Astrocyte of the cerebellum (primary cell): Measurements from ENCODE around the gene MRPS5.

Experiments
- DNase-seq: peaks from one replicate; pipeline ENCODE4 v3.0.0-alpha.2; 2011; ENCODE audit warnings: low read depth
- H3K4me3 ChIP-seq: 2 replicates; pipeline ENCODE4 v1.5.1; 2011; ENCODE audit warnings: mild to moderate bottlenecking, low read depth, low read length, moderate library complexity
- in situ Hi-C: cut with HindIII; loops from 2 replicates; pipeline ENCODE4 v1.10.0; 2017; ENCODE audit warnings: low sequenced_read_pairs
- TF ChIP-seq, protein P1 (sequence below): IDR thresholded peaks from 2 replicates; pipeline ENCODE4 v1.5.1; 2012; ENCODE audit warnings: low read length, low read depth, moderate library complexity, mild to moderate bottlenecking; ENCODE audit errors: missing control alignments

The MRPS5 gene

DNA sequence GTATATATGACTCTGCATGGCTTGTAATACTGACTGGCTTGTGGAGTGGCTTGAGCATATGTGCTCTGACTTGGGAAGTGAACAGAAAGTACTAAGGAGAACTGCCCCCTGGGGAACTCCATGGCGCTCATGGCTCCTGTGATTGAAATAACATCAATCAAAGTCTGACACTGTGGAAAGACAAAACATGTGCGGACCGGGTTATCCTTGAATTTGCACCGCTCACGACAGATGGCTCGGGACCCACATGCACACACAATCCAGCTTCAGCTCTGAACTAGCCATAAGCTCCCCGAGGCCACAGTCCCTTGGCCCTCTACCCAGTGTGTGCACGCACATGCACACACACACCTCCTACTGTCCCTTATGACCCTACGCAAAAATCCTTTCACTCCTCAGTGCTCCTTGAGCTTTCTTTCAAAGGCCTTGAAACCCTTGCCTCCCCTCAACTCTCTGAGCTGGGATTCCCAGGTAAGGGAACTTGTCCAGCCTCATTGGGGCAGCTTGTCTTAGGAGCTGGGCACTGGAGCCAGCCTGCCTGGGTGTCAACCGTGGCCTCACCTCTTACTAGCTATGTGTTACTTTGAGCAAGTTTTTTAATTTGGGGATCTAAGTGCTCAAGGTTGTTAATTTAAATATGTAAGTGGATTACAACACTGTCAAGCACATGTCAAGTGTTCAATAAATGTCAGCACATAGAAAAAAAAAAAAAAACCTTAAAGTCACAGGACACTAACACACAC is 43.6 kb downstream of the MRPS5 start:
- H3K4me3 ChIP-seq, result no peak overlapping the region
- in situ Hi-C loops, result no loop called here
- no peak for DNase-seq
- TF ChIP-seq, protein P1, sequence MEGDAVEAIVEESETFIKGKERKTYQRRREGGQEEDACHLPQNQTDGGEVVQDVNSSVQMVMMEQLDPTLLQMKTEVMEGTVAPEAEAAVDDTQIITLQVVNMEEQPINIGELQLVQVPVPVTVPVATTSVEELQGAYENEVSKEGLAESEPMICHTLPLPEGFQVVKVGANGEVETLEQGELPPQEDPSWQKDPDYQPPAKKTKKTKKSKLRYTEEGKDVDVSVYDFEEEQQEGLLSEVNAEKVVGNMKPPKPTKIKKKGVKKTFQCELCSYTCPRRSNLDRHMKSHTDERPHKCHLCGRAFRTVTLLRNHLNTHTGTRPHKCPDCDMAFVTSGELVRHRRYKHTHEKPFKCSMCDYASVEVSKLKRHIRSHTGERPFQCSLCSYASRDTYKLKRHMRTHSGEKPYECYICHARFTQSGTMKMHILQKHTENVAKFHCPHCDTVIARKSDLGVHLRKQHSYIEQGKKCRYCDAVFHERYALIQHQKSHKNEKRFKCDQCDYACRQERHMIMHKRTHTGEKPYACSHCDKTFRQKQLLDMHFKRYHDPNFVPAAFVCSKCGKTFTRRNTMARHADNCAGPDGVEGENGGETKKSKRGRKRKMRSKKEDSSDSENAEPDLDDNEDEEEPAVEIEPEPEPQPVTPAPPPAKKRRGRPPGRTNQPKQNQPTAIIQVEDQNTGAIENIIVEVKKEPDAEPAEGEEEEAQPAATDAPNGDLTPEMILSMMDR, result no peak

DNA sequence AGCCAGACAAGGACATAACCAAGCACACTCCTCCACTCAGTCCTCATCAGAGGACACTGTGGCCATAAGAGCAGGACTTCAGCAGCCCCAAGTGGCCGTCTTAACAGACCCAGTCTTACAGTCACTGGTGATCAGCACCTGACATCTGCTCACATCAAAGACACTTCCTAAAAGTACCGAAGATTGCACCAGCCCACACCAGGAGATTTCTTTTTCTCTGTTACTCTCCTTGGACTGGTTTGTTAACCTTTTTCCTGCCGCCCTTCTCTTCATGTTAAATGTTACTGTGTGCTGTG is 44.1 kb downstream of the MRPS5 start:
- no peak overlapping the region for H3K4me3 ChIP-seq
- no peak for DNase-seq
- in situ Hi-C loops, result no loop called here

DNA sequence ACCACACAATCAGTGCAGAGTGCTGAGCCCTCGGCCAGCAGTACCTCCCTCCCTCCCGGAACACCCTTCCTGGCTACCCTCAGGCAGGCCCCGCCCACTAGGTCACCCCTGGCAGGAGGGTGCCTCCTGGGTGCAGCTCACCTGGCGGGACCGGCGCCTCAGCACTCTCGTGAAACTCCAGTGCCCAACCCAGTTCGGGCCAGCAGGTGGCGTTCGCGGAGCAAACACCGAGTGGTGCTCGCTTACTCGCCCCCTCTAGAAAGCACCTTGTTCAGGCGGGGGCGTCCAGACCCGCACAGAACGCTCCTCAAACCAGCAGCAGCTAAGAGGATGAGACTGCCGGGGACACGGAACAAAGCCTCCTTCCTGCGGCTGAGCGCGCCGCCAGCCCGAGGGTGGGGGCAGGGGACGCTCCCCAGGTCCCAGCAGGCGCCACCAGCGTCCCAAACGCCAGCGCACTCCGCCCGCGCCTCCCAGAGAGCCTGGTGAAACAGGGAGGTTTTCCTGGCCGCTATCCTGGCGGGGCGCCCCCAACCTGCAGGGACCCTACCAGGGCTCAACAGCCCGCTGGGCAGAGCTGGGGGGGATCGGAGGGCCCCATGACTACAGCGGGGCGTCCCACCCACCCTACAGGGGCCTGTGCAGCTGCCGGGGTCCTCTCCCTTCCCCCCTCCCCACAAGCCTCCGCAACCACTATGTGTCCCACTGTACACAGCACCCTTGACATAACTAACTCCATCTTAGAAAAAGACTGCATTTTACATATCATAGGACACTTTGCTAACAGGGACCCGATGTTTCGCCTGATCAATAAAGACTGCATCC is 44.7 kb downstream of the MRPS5 start:
- peak; percentile 19 for DNase-seq
- in situ Hi-C loops, result no loop called here
- peak overlapping the region; percentile 45 for H3K4me3 ChIP-seq
- TF ChIP-seq, protein P1, result peak; percentile 90

More for the DNA sequence above, 44.1 kb downstream of the MRPS5 start:
- TF ChIP-seq, protein P1, result no peak

DNA sequence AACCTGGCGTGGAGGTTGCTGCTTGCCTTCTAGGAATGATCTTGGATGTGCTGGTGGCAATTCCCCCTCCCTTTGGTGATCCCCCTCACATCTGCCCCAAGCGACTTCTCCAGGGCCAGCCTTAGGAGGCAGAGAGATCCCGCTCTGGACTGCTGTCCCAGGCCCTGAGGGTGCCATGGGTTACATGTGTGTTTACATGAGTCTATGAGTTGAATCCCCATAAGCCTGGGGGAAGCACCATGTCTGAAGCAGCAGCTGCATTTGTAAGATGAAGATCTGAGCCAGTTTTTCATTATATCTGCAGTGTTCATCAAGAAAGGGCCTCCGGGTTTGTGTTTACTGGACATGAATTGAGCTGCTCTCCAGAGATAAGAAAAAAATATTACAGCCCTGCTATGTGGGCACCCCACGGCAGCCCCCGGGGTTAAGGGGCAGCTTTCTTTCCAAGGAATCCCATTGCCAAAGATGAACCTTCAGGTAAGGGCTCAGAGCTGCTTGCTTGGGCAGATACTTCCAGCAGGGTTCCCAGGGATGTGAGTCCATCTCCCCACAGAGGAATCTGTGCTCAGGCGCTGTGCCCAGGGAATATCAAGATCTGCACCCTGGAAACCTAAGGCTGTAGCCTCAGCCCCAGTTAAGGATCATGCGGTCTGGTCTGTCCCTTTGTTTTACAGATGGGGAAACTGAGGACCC is 46.0 kb downstream of the MRPS5 start:
- TF ChIP-seq, protein P1, result no peak
- in situ Hi-C loops, result no loop called here
- H3K4me3 ChIP-seq, result no peak overlapping the region
- no peak for DNase-seq

DNA sequence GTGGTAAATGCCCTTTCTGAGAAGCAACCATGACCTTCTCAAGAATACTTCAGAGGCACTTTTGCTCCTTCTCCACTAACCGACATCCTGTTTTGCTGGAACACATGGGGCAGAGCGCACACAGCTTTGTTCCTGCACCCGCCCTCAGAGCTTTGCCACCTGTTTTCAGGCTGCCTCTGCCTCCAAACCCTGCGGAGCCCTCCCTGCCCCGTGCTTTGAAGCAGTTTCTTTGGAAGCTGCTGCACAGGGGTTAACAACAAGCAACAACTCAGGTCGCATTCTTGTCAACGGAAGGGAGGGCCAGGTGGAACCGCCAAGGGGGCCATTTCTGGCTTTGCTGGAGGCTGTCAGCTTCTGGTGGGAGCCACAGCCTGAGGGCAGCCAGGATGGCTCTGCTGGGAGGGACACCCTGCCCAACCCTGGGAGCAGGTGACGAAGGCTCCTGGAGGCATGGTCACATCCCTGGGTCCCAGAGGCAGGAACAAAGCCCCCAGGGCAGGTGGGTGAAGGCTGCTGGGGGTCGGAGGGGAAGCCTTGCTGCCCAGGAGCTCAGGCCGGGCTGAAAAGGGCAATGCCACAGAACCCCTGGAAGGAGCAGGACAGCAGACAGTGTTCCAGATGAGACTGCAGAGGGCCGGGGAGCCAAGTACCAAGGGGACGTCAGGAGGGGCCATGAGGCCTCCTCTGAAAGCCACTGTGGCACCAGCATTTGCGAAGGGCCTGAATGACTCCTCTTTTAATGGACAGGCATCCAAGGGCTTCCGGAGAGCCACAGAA is 46.8 kb downstream of the MRPS5 start:
- no peak overlapping the region for H3K4me3 ChIP-seq
- TF ChIP-seq, protein P1, result no peak
- in situ Hi-C loops, result no loop called here
- DNase-seq, result no peak
